ENCODE measurements around the gene TPT1.

- no peak for TF ChIP-seq CTCF (IDR thresholded peaks at IDR 0.05)
- no peak for TF ChIP-seq POLR2A (IDR thresholded peaks at IDR 0.05)
Measured at GRCh38 chr13:45352031-45352430, 11.0 kb upstream of the TPT1 start.
